GM13977 (cell line): ENCODE data around the gene ALG13.

Experiments used
- DNase-seq: peaks from one replicate; pipeline ENCODE4 v3.0.0; 2012; ENCODE audit warnings: low spot score
- CTCF ChIP-seq: IDR thresholded peaks from 2 replicates; pipeline ENCODE4 v1.5.1; 2012; ENCODE audit warnings: mild to moderate bottlenecking, control low read depth; ENCODE audit not compliant: insufficient read depth; ENCODE audit errors: extremely low read depth, missing control alignments
- in situ Hi-C: fragments of 300-500 bp; cut with MboI; formaldehyde crosslinking; loops from one replicate; pipeline ENCODE4 v1.12.0; 2022; ENCODE audit warnings: low sequenced_read_pairs, low pct_unique_long_range_greater_than_20kb, mixed read lengths, inconsistent platforms; ENCODE audit not compliant: unreplicated experiment

The ALG13 gene

GRCh38 chrX:111695297-111695880 lies 14.4 kb downstream of the ALG13 start:
- no peak for DNase-seq
- TF ChIP-seq CTCF: no peak
- in situ Hi-C loops: no loop called here

- peak; percentile 43 for TF ChIP-seq CTCF
- in situ Hi-C loops: no loop called here
- DNase-seq: no peak
These were observed 38.6 kb downstream of the ALG13 start for GRCh38 chrX:111719426-111720210.

GRCh38 chrX:111728096-111728495 lies 47.1 kb downstream of the ALG13 start:
- in situ Hi-C loops: no loop called here
- no peak for TF ChIP-seq CTCF
- no peak for DNase-seq

- in situ Hi-C loops: no loop called here
- no peak for TF ChIP-seq CTCF
- DNase-seq: no peak
These were observed 50.4 kb downstream of the ALG13 start for GRCh38 chrX:111731351-111731750.

- in situ Hi-C loops: no loop called here
- DNase-seq: no peak
- TF ChIP-seq CTCF: no peak
These were observed 55.6 kb downstream of the ALG13 start for GRCh38 chrX:111736571-111736970.

- in situ Hi-C loops: no loop called here
- no peak for TF ChIP-seq CTCF
- no peak for DNase-seq
These were observed 61.0 kb downstream of the ALG13 start for GRCh38 chrX:111742018-111742417.
